Caki2 (cell line): ENCODE data around the gene PTCH1. TPM values are rescaled to one million over a fixed set of nuclear protein-coding genes. Genes with fewer than 3 reads are reported as not detected.

Source experiments
- DNase-seq: peaks from one replicate; pipeline ENCODE4 v3.0.0-alpha.2; 2015; ENCODE audit warnings: low read depth
- in situ Hi-C: cut with HindIII; loops from 2 replicates; pipeline ENCODE4 v1.10.0; 2016; ENCODE audit warnings: low sequenced_read_pairs, low pct_unique_long_range_greater_than_20kb, mixed read lengths
- total RNA-seq: library from RNA; depleted of rRNA; stranded (reverse); fragments of >200 nt; shearing (Covaris generic); gene quantifications from 2 replicates; pipeline ENCODE4 v1.2.3, GENCODE V29; 2014; ENCODE audit warnings: low replicate concordance

The PTCH1 gene
- total RNA-seq, 1 experiment from 2014 or later: 2.6 TPM

- in situ Hi-C loops: loop anchor here (25.0 kb wide), 1 partner anchor 224 kb away; no protein-coding TSS in a partner anchor
- DNase-seq: no peak
Measured at GRCh38 chr9:95486318-95486717, 30.5 kb downstream of the PTCH1 start.

GRCh38 chr9:95484225-95484624 lies 32.5 kb downstream of the PTCH1 start:
- in situ Hi-C loops: loop anchor here (25.0 kb wide), 1 partner anchor 222 kb away; no protein-coding TSS in a partner anchor
- no peak for DNase-seq

GRCh38 chr9:95483431-95483830 lies 33.3 kb downstream of the PTCH1 start:
- in situ Hi-C loops: loop anchor here (25.0 kb wide), 1 partner anchor 221 kb away; no protein-coding TSS in a partner anchor
- DNase-seq: no peak

- no peak for DNase-seq
- in situ Hi-C loops: loop anchor here (25.0 kb wide), 1 partner anchor 220 kb away; no protein-coding TSS in a partner anchor
Measured at GRCh38 chr9:95482621-95483020, 34.1 kb downstream of the PTCH1 start.

GRCh38 chr9:95481000-95481399 lies 35.8 kb downstream of the PTCH1 start:
- in situ Hi-C loops: loop anchor here (25.0 kb wide), 1 partner anchor 219 kb away; no protein-coding TSS in a partner anchor
- DNase-seq: no peak

GRCh38 chr9:95480346-95480745 lies 36.4 kb downstream of the PTCH1 start:
- DNase-seq: no peak
- in situ Hi-C loops: loop anchor here (25.0 kb wide), 1 partner anchor 218 kb away; no protein-coding TSS in a partner anchor

GRCh38 chr9:95479330-95479729 lies 37.4 kb downstream of the PTCH1 start:
- no peak for DNase-seq
- in situ Hi-C loops: loop anchor here (25.0 kb wide), 1 partner anchor 217 kb away; no protein-coding TSS in a partner anchor

GRCh38 chr9:95478335-95478734 lies 38.4 kb downstream of the PTCH1 start:
- in situ Hi-C loops: loop anchor here (25.0 kb wide), 1 partner anchor 216 kb away; no protein-coding TSS in a partner anchor
- DNase-seq: no peak

- in situ Hi-C loops: loop anchor here (25.0 kb wide), 1 partner anchor 216 kb away; no protein-coding TSS in a partner anchor
- no peak for DNase-seq
Measured at GRCh38 chr9:95477885-95478284, 38.9 kb downstream of the PTCH1 start.

GRCh38 chr9:95477441-95477840 lies 39.3 kb downstream of the PTCH1 start:
- no peak for DNase-seq
- in situ Hi-C loops: loop anchor here (25.0 kb wide), 1 partner anchor 215 kb away; no protein-coding TSS in a partner anchor

GRCh38 chr9:95468791-95469190 lies 48.0 kb downstream of the PTCH1 start:
- no peak for DNase-seq
- in situ Hi-C loops: no loop called here

GRCh38 chr9:95465115-95465514 lies 51.7 kb downstream of the PTCH1 start:
- no peak for DNase-seq
- in situ Hi-C loops: no loop called here

- in situ Hi-C loops: no loop called here
- no peak for DNase-seq
Measured at GRCh38 chr9:95463148-95464060, 53.4 kb downstream of the PTCH1 start.

- no peak for DNase-seq
- in situ Hi-C loops: no loop called here
Measured at GRCh38 chr9:95462249-95463147, 54.3 kb downstream of the PTCH1 start.

GRCh38 chr9:95461448-95462248 lies 55.1 kb downstream of the PTCH1 start:
- in situ Hi-C loops: no loop called here
- DNase-seq: no peak

GRCh38 chr9:95460518-95461164 lies 56.1 kb downstream of the PTCH1 start:
- DNase-seq: no peak
- in situ Hi-C loops: no loop called here

- in situ Hi-C loops: no loop called here
- DNase-seq: no peak
Measured at GRCh38 chr9:95459851-95460517, 56.8 kb downstream of the PTCH1 start.
